Subcutaneous adipose tissue (tissue), 4 donors: Measurements from ENCODE around the gene SEC14L5. TPM values are rescaled to one million over a fixed set of nuclear protein-coding genes. Genes with fewer than 3 reads are reported as not detected.

Experiments used
- total RNA-seq, 4 donors: library from RNA; depleted of rRNA; stranded (reverse); fragments of >200 nt; gene quantifications; one replicate each; pipeline ENCODE4 v1.1.0, GENCODE V29; 2016
- TF ChIP-seq, protein P1 (sequence below): fragments of 450-650 bp; IDR thresholded peaks from one replicate; pipeline ENCODE4 v1.5.1; 2016; ENCODE audit warnings: low read depth, mild to moderate bottlenecking, control low read depth, antibody characterized with exemption, moderate library complexity

The SEC14L5 gene
- total RNA-seq, 4 donors from 2014 or later, result 0.33 to 0.68 (median 0.61) TPM

DNA sequence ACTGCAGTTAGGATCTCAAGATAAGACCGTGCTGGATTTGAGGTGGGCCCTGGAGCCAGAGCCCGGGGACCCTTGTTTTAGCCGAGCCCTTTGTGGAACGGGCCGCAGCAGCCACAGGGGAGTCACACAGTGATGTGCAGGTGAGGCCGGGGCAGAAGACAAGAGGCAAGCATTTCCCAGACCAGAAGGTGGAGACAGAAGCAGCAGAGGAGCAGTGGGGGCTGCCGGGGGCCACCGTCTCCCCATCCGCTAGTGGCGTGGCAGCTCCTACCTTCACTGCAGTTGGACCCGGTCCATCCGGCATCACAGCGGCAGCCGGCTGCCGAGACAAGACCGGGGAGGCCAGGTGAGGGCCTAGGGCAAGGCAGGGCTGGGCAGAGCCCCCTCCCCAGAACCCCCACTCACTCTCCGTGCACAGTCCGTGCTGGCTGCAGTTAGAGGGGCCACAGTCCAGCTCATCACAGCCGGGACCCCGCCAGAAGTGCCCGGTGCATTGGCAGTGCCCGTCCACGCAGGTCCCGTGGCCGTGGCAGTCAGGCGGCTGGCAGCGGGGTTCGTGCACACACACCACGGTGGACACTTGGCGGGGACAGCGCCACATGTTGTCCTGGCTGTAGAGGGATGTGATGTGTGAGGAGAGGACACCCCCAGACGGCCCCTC lies 69.6 kb downstream of the SEC14L5 start:
- TF ChIP-seq, protein P1, sequence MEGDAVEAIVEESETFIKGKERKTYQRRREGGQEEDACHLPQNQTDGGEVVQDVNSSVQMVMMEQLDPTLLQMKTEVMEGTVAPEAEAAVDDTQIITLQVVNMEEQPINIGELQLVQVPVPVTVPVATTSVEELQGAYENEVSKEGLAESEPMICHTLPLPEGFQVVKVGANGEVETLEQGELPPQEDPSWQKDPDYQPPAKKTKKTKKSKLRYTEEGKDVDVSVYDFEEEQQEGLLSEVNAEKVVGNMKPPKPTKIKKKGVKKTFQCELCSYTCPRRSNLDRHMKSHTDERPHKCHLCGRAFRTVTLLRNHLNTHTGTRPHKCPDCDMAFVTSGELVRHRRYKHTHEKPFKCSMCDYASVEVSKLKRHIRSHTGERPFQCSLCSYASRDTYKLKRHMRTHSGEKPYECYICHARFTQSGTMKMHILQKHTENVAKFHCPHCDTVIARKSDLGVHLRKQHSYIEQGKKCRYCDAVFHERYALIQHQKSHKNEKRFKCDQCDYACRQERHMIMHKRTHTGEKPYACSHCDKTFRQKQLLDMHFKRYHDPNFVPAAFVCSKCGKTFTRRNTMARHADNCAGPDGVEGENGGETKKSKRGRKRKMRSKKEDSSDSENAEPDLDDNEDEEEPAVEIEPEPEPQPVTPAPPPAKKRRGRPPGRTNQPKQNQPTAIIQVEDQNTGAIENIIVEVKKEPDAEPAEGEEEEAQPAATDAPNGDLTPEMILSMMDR, result no peak

DNA sequence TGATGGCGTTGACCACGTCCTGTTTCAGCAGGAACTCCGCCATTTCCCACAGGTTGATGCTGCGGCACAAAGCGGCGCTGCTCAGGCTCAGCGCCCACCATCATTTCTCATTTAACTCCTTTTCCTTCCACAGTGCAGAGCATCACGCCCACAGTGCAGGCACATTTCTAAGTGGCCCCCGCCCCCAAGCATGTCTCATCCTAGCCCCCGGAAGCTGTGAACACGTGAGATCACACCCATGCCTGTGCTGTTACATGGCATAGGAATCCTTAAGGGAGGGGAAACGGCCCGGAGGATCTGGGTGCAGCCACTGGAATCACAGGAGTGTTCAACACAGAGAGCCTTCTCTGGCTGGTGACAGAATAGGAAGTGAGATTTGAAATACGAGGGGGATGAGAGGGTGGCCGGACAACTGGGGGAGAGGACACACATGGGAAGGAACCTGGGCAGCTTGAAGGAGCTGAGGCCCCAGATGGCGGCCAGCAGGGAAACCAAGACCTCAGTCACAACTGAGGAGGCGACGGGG lies 70.9 kb downstream of the SEC14L5 start:
- TF ChIP-seq, protein P1, result no peak

DNA sequence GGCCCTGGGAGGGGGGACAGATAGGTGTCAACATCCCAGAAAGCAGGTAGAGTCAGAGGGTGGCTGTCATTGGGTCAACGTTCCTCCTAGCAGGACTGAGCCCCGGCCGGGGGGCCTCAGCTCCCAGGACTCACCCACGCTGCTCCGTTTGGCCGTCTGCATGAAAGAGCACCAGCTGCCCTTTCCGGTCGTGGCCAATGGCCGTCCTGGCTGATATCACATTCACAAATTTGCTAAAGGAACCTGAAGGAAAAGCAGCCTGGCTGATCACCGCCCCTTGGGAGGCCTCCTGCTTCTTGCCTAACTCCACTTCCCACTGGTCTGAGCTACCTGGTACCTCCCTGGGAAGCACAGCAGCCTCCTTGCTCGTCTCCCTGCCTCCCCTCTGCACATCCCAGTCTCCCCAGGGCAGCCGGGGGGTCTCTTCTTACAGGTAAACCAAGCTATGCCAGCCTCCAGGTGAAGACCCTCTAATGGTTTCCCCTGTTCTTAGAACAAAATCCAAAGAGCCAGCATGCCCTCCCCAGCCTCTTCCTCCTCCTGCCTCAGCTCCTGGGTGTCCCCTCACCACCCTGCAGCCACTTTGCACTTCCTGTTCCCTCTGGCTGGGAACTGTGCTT lies 72.2 kb downstream of the SEC14L5 start:
- TF ChIP-seq, protein P1, result no peak

DNA sequence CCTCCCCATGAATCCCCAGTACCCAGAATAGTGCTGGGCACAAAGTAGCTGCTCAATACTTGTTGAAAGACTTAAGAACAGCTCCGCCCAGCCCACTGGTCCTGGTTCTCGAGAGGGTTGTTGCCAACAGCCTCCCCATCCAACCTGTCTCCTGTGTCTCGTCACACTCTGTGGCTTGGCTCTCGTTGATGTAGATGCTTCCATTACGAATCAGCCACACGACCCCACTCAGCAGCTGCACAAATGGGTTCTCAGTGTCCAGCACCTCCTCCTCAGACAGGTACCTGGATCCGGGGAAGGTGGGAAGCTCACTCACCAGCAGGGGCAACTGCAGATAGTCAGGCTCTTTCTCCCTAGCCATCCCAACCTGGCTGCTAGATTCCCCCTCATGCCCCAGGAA lies 73.5 kb downstream of the SEC14L5 start:
- TF ChIP-seq, protein P1, result no peak

DNA sequence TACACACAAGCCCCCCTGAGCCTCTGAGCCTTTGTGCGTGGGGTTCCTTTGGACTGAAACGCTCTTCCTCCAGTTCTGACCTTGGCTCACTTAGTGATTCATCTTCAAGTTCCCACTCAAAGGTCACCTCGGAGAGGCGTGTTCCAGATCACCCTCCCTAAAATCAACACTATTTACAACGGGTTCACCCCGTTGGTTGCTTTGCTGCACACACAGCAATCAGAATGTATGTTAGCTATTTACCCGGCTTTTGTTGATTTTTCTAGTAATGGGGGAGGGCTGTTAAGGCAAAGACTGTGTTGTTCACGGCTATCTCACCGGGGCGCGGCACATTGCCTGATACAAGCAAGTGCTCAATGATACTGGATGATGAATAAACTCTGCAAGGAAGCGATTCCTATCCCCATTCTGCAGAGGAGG lies 74.6 kb downstream of the SEC14L5 start:
- TF ChIP-seq, protein P1, result no peak

DNA sequence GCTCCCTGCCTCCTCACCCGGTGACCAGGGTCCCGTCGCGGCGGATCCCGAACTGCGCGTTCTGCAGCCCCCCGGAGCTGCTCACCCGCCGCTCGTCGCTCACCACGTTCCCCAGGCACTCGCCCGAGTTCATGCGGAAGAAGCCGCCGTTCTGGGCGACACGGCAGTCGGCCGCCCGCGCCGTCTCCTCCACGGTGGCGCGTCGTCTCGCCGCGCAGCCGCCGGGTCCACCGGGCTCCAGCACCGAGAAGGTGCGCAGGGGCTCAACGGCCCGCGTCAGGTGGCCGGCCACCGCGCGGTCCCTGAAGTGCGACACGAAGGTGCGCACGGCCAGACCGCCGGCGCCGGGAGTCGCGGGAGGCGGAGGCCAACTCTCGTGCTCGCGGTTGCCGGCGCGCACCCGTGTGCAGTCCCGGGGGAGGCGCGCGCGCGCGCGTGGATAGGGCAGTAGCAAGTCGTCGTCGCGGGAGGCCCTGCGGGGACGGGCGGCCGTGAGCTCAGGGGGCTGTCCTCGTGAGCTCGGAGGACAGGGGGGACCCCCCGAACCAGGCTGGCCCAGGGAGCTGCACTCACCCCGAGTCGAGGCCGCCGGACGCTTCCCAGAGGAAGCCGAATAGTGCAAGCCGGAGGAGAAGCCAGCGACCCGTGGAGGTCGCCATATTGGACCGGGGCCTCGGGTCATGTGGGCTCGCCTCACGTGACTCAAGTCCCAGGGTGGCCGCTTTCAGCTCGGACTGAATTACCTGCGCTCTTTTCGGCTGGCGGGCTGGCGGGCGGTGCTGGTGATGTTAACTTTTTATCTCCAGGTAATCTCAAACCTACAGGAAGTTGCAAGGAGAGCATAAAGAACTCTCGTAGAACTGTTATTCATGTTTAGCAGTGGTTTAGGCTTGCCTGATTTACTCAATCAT lies 75.4 kb downstream of the SEC14L5 start, which contains the start of gene NAGPA:
Gene NAGPA, minus strand, starts transcription at position 680 of the 911 bp plus-strand sequence. Its CDS starts 21 bp downstream, at position 659.
- TF ChIP-seq, protein P1, result no peak
